ENCODE data around the gene ECHS1. TPM values are rescaled to one million over a fixed set of nuclear protein-coding genes. Genes with fewer than 3 reads are reported as not detected.

ECHS1 gene
- total and polyA plus RNA-seq, 10 donors = 29.8 to 81.2 (median 45.8) TPM

DNA sequence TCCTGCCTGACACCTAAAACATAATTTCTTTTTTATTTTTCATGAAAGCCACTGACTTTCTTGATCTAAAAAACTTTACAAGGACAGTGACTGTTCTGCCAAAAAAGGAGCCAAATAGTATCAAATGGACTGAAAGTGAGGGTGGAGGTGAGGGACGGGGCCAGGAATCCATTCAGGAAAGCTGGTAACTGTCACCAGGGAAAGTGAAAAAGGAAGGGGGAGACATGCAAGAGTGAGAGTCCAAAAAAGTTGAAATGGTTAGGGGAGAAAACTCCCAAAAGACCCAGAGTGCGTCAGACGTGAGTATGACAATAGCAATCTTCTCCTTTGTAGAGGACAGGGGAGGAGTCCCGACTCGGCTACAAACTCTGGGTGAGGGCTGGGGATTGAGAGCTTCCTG, 28.9 kb downstream of the ECHS1 start:
- Histone ChIP-seq H3K36me3 (no peaks in the 10 kb centered on the region), H3K4me1 (no peaks in the 10 kb centered on the region), H3K27me3 (replicated peaks in 1 of 7) (peaks cover 0 to 100% (median 36%) of the 10 kb centered on the region in 7 donors), H3K9me3 (no peaks in the 10 kb centered on the region), H3K27ac (no peak overlapping the region), H3K4me3 (no peak overlapping the region)
- 65 to 77% (median 73%) methylated on average over 5 of the region's 5 CpGs for WGBS, 5 donors
- intact Hi-C loops (cut with DNase I; ENCODE audit: low total_unique reads) = no loop called here
- no peak for DNase-seq
- TF ChIP-seq POLR2A (IDR thresholded peaks at IDR 0.05) (no peak), POLR2AphosphoS5 (IDR thresholded peaks at IDR 0.05) (no peak)
- TF ChIP-seq, protein P1, sequence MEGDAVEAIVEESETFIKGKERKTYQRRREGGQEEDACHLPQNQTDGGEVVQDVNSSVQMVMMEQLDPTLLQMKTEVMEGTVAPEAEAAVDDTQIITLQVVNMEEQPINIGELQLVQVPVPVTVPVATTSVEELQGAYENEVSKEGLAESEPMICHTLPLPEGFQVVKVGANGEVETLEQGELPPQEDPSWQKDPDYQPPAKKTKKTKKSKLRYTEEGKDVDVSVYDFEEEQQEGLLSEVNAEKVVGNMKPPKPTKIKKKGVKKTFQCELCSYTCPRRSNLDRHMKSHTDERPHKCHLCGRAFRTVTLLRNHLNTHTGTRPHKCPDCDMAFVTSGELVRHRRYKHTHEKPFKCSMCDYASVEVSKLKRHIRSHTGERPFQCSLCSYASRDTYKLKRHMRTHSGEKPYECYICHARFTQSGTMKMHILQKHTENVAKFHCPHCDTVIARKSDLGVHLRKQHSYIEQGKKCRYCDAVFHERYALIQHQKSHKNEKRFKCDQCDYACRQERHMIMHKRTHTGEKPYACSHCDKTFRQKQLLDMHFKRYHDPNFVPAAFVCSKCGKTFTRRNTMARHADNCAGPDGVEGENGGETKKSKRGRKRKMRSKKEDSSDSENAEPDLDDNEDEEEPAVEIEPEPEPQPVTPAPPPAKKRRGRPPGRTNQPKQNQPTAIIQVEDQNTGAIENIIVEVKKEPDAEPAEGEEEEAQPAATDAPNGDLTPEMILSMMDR (IDR thresholded peaks at IDR 0.05 in 8 of 11, conservative IDR thresholded peaks at IDR 0.05 in 3 of 11) = no peak

DNA sequence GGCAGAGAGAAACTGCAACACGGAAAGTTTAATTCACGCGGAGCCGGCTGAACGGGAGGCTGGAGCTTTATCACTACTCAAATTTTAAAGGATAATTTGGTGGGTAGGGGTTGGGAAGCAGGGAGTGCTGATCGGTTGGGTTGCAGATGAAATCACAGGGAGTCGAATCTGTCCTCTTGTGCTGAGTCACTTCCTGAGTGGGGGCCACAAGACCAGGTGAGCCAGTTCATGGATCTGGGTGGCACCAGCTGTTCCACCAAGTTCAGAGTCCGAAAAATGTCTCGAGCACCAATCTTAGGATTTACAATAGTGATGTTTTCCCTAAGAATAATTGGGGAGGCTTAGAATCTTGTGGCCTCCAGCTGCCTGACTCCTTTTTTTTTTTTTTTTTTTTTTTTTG, 29.6 kb downstream of the ECHS1 start:
- no peaks in the 10 kb centered on the region for H3K9me3 ChIP-seq
- TF ChIP-seq, protein P1 (IDR thresholded peaks at IDR 0.05 in 8 of 11, conservative IDR thresholded peaks at IDR 0.05 in 3 of 11) = no peak
- TF ChIP-seq POLR2AphosphoS5 (IDR thresholded peaks at IDR 0.05) = no peak
- no peak for TF ChIP-seq POLR2A (IDR thresholded peaks at IDR 0.05)
- no peak for DNase-seq
- peaks cover 0 to 100% (median 36%) of the 10 kb centered on the region in 7 donors for H3K27me3 ChIP-seq (replicated peaks in 1 of 7)
- no peaks in the 10 kb centered on the region for H3K36me3 ChIP-seq
- H3K4me3 ChIP-seq = no peak overlapping the region
- H3K27ac ChIP-seq = no peak overlapping the region
- intact Hi-C loops (cut with DNase I; ENCODE audit: low total_unique reads) = no loop called here
- WGBS, 5 donors = 59 to 71% (median 65%) methylated on average over 9 of the region's 9 CpGs
- no peaks in the 10 kb centered on the region for H3K4me1 ChIP-seq

DNA sequence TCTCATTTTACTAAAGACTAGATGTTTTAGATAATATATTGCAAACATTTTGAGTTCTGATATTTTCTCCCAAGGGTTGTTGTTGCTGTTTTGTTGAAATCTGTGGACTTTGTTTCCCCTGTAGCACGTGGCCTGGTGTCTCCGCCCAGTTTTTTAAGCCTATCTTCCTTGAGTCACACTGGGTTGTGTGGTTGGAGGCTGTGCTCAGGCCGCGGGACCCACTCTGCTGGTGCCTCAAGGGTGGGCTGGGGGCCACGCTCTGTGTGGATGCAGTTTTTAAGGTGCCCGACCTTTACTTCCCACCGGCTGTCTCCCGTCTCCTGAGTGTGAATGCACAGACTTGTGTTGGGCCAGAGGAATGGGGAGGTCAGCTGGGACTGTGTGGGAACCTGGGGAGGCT, 30.2 kb downstream of the ECHS1 start:
- DNase-seq = no peak
- Histone ChIP-seq H3K9me3 (no peaks in the 10 kb centered on the region), H3K36me3 (no peaks in the 10 kb centered on the region), H3K4me1 (no peaks in the 10 kb centered on the region), H3K27ac (no peak overlapping the region), H3K27me3 (replicated peaks in 1 of 7) (peaks cover 0 to 100% (median 33%) of the 10 kb centered on the region in 7 donors), H3K4me3 (no peak overlapping the region)
- intact Hi-C loops (cut with DNase I; ENCODE audit: low total_unique reads) = no loop called here
- 71 to 86% (median 82%) methylated on average over 8 of the region's 8 CpGs for WGBS, 5 donors
- TF ChIP-seq POLR2AphosphoS5 (IDR thresholded peaks at IDR 0.05) (no peak), POLR2A (IDR thresholded peaks at IDR 0.05) (no peak)
- TF ChIP-seq, protein P1 (IDR thresholded peaks at IDR 0.05 in 8 of 11, conservative IDR thresholded peaks at IDR 0.05 in 3 of 11) = no peak

DNA sequence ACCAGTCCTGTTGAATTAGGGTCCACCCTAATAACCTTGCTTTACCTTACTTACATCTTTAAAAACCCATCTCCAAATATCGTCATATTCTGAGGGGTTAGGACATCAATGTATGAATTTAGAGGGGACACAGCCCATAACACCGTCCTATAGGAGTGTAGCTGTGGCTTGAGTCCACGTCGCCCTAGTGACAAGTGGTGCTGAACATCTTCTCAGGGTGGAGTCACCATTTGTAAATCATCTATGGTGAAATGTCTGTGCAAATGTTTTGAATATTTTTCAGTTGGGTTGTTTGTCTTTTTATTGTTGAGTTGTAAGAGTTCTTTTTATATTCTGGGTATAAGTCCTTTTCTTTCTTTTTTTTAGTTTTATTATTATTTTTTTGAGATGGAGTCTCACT, 31.2 kb downstream of the ECHS1 start:
- intact Hi-C loops (cut with DNase I; ENCODE audit: low total_unique reads) = no loop called here
- Histone ChIP-seq H3K36me3 (no peaks in the 10 kb centered on the region), H3K4me1 (peaks cover 0 to 6% (median under 1%) of the 10 kb centered on the region in 6 donors), H3K27me3 (replicated peaks in 1 of 7) (peaks cover 0 to 100% (median 34%) of the 10 kb centered on the region in 7 donors), H3K9me3 (no peaks in the 10 kb centered on the region), H3K4me3 (no peak overlapping the region), H3K27ac (no peak overlapping the region)
- TF ChIP-seq, protein P1 (IDR thresholded peaks at IDR 0.05 in 8 of 11, conservative IDR thresholded peaks at IDR 0.05 in 3 of 11) = no peak
- WGBS, 5 donors = 83 to 94% (median 88%) methylated on average over 4 of the region's 4 CpGs
- no peak for DNase-seq

Measured in spleen (tissue), 11 donors.